SJSA1 (cell line): ENCODE results near the gene MAP2K2. TPM values are rescaled to one million over a fixed set of nuclear protein-coding genes. Genes with fewer than 3 reads are reported as not detected.

Experiments
- total RNA-seq: library from RNA; depleted of rRNA; stranded (reverse); fragments of >200 nt; shearing (Covaris generic); gene quantifications from 2 replicates; pipeline ENCODE4 v1.2.3, GENCODE V29; 2014; rRNA removed

The MAP2K2 gene
- total RNA-seq, 1 experiment from 2014 or later, result 188 TPM

Other genes with a start within 250 kb of the MAP2K2 start
- 0.03 and 0.26 TPM in 2 replicates for gene ATCAY, start 243.4 kb downstream of the MAP2K2 start, total RNA-seq
- gene NMRK2, start 191.1 kb downstream of the MAP2K2 start, total RNA-seq, result not detected in 2 replicates
- gene DAPK3, start 153.0 kb downstream of the MAP2K2 start, total RNA-seq, result 151 and 202 TPM in 2 replicates
- 1,069 and 1,568 TPM in 2 replicates for gene EEF2, start 138.7 kb downstream of the MAP2K2 start, total RNA-seq
- 17.3 and 20.7 TPM in 2 replicates for gene PIAS4, start 116.4 kb downstream of the MAP2K2 start, total RNA-seq
- gene ZBTB7A, start 57.2 kb downstream of the MAP2K2 start, total RNA-seq, result 15.9 and 20.7 TPM in 2 replicates
- not detected in 2 replicates for gene CREB3L3, start 29.5 kb upstream of the MAP2K2 start, total RNA-seq
- 18.4 and 25.9 TPM in 2 replicates for gene SIRT6, start 58.4 kb upstream of the MAP2K2 start, total RNA-seq
- gene ANKRD24, start 58.6 kb upstream of the MAP2K2 start, total RNA-seq, result 0.05 and 0.09 TPM in 2 replicates
- gene EBI3, start 105.4 kb upstream of the MAP2K2 start, total RNA-seq, result not detected in 2 replicates
- gene YJU2, start 123.0 kb upstream of the MAP2K2 start, total RNA-seq, result 20.2 and 24.1 TPM in 2 replicates
- not detected in 2 replicates for gene SHD, start 155.1 kb upstream of the MAP2K2 start, total RNA-seq
- not detected in 2 replicates for gene TMIGD2, start 178.3 kb upstream of the MAP2K2 start, total RNA-seq
- gene FSD1, start 180.5 kb upstream of the MAP2K2 start, total RNA-seq, result 4.5 and 6.9 TPM in 2 replicates
- 1.9 and 3.1 TPM in 2 replicates for gene STAP2, start 214.7 kb upstream of the MAP2K2 start, total RNA-seq
- gene MPND, start 219.4 kb upstream of the MAP2K2 start, total RNA-seq, result 4.6 and 6.5 TPM in 2 replicates